OCI-LY3 (cell line): Measurements from ENCODE around the gene PLA1A.
A peak's percentile ranks its signal among the peaks of the same experiment; 100 is the strongest.

Source experiments
- H2AFZ ChIP-seq: fragments of 200-600, 300-600 bp; shearing (Covaris generic); 2 replicates; pipeline ENCODE4 v1.6.0; 2014; ENCODE audit warnings: antibody characterized with exemption, low read depth, low read length
- H3K27ac ChIP-seq: fragments of 200-600, 300-600 bp; sonication (generic); 2 replicates; pipeline ENCODE4 v1.5.1; 2014; ENCODE audit warnings: mild to moderate bottlenecking, low read length, moderate library complexity, mixed read lengths
- H3K27me3 ChIP-seq: fragments of 200-600, 300-600 bp; sonication (generic); 2 replicates; pipeline ENCODE4 v1.6.1; 2014; ENCODE audit warnings: low read depth, low read length, mixed read lengths
- H3K36me3 ChIP-seq: fragments of 200-600, 300-600 bp; sonication (generic); replicated peaks from 2 replicates; pipeline ENCODE3; 2014; ENCODE audit warnings: low read depth, low read length, mixed read lengths
- H3K4me1 ChIP-seq: fragments of 300-600, 200-600 bp; sonication (generic); 2 replicates; pipeline ENCODE4 v1.6.1; 2014; ENCODE audit warnings: low read length, mixed read lengths
- H3K4me2 ChIP-seq: fragments of 200-600, 300-600 bp; sonication (generic); 2 replicates; pipeline ENCODE4 v1.6.1; 2014; ENCODE audit warnings: low read length, mixed read lengths
- H3K4me3 ChIP-seq: fragments of 300-600, 200-600 bp; sonication (generic); 2 replicates; pipeline ENCODE4 v1.5.1; 2014; ENCODE audit warnings: antibody characterized with exemption, mild to moderate bottlenecking, low read length, moderate library complexity
- H3K79me2 ChIP-seq: fragments of 300-600, 200-600 bp; shearing (Covaris generic); 2 replicates; pipeline ENCODE4 v1.6.1; 2014; ENCODE audit warnings: mild to moderate bottlenecking, low read length, mixed read lengths
- H3K9ac ChIP-seq: fragments of 300-600, 200-600 bp; shearing (Covaris generic); 2 replicates; pipeline ENCODE4 v1.6.0; 2014; ENCODE audit warnings: mild to moderate bottlenecking, low read length, moderate library complexity
- H3K9me3 ChIP-seq: fragments of 200-600, 300-600 bp; shearing (Covaris generic); 2 replicates; pipeline ENCODE4 v1.6.1; 2014; ENCODE audit warnings: low read length, mixed read lengths; ENCODE audit not compliant: insufficient read depth
- H4K20me1 ChIP-seq: fragments of 200-600, 300-600 bp; sonication (generic); 2 replicates; pipeline ENCODE4 v1.6.1; 2016; ENCODE audit warnings: low read length, mixed read lengths; ENCODE audit not compliant: insufficient read depth
- EZH2phosphoT487 ChIP-seq: fragments of 200-600 bp; shearing (Covaris generic); IDR thresholded peaks from 2 replicates; pipeline ENCODE4 v1.6.1; 2018; ENCODE audit warnings: antibody characterized with exemption, mixed run types, low read depth
- TF ChIP-seq, protein P1 (sequence below): fragments of 200-600, 300-600 bp; sonication (generic); IDR thresholded peaks from 2 replicates; pipeline ENCODE4 v1.5.1; 2014; ENCODE audit warnings: antibody characterized with exemption, low read length, low read depth

The PLA1A gene

DNA sequence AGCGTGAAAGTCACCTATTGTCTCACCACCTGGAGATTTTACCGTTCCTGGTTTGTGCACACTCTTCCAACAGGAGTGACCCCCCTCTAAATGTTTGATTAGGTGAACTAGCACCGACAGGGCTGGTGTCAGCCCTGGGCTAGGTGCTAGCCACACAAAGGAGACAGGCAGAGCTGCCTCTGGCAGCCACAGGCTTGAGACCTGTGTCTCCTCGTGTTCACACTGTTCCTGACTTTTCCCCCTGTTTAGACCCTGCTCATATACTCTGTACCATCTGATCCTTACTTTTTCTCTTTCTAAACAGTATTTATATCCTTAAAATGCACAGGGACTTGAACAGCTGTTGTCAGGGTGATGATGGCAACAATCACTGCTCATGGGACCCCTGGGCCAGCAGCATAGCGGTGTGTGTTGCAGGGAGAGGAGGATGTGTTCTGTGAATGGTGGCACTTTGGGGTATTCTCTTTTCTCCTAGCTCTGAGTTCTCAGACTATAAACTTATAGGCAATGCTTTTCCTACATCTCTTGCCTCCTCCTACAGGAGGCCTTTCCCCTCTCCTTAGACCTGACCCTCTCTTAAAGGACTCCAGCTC is 43.8 kb upstream of the PLA1A start:
- Histone ChIP-seq H3K9me3 (no peaks in the 10 kb centered on the region), H3K27me3 (no peaks in the 10 kb centered on the region), H3K4me1 (peaks cover 90% of the 10 kb centered on the region), H3K4me2 (peak overlapping the region; percentile 93), H3K9ac (peak overlapping the region; percentile 96), H3K36me3 (peaks cover 72% of the 10 kb centered on the region), H3K4me3 (peak overlapping the region; percentile 80), H2AFZ (no peak overlapping the region), H3K79me2 (peaks cover 100% of the 10 kb centered on the region), H3K27ac (peak overlapping the region; percentile 94), H4K20me1 (no peaks in the 10 kb centered on the region)
- TF ChIP-seq, protein P1, sequence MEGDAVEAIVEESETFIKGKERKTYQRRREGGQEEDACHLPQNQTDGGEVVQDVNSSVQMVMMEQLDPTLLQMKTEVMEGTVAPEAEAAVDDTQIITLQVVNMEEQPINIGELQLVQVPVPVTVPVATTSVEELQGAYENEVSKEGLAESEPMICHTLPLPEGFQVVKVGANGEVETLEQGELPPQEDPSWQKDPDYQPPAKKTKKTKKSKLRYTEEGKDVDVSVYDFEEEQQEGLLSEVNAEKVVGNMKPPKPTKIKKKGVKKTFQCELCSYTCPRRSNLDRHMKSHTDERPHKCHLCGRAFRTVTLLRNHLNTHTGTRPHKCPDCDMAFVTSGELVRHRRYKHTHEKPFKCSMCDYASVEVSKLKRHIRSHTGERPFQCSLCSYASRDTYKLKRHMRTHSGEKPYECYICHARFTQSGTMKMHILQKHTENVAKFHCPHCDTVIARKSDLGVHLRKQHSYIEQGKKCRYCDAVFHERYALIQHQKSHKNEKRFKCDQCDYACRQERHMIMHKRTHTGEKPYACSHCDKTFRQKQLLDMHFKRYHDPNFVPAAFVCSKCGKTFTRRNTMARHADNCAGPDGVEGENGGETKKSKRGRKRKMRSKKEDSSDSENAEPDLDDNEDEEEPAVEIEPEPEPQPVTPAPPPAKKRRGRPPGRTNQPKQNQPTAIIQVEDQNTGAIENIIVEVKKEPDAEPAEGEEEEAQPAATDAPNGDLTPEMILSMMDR = no peak
- no peak for TF ChIP-seq EZH2phosphoT487

DNA sequence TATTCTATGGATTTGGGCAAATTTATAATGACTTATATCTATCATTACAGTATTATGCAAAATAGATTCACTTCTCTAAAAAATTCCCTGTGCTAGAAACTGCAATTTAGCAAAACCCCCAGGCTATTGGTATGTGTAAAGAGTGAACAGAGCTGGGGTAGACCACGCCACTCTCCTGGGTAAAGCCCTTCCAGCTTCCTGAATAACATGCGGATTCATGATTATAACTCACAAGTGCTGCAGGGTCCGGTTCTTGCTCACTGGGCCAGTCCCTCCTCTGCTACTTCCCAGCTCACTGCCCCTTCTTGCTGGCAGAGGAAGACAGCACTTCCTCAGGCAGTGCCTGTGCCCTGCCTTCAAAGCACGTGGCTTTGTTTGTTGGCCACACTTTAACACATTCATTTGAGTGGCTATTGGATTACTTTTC is 42.4 kb upstream of the PLA1A start:
- H3K79me2 ChIP-seq = peaks cover 99% of the 10 kb centered on the region
- H3K27me3 ChIP-seq = no peaks in the 10 kb centered on the region

DNA sequence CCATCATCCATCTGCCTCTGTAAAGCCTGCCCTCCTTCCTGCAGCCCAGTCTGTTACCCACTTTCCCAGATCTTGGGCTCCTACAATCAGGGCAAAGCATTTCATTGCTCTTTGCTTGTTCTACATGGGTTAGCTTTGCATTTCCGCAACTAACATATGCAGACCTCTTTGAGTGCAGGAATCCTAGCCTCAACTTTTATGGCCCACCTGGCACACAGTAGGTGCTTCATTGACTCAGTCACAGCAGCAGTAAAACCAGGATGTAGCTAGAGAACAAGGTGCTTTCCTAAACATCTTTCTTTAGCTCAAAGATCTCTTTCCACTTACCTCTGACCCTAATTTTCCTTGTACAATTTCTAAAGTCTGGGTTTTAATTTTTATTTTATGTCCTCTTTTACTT is 41.8 kb upstream of the PLA1A start:
- Histone ChIP-seq H3K79me2 (peaks cover 97% of the 10 kb centered on the region), H3K27me3 (no peaks in the 10 kb centered on the region), H3K9ac (peak overlapping the region; percentile 96), H3K9me3 (no peaks in the 10 kb centered on the region), H2AFZ (no peak overlapping the region), H3K27ac (peak overlapping the region; percentile 94), H3K4me2 (peak overlapping the region; percentile 93), H3K4me3 (peak overlapping the region; percentile 80), H3K36me3 (peaks cover 61% of the 10 kb centered on the region), H3K4me1 (peaks cover 82% of the 10 kb centered on the region), H4K20me1 (no peaks in the 10 kb centered on the region)
- no peak for TF ChIP-seq EZH2phosphoT487
- TF ChIP-seq, protein P1 = no peak

More for the DNA sequence above, 42.4 kb upstream of the PLA1A start:
- no peaks in the 10 kb centered on the region for H3K9me3 ChIP-seq
- H3K4me3 ChIP-seq = peak overlapping the region; percentile 80
- no peak overlapping the region for H2AFZ ChIP-seq
- TF ChIP-seq EZH2phosphoT487 = no peak
- TF ChIP-seq, protein P1 = no peak
- H3K4me2 ChIP-seq = peak overlapping the region; percentile 93
- peak overlapping the region; percentile 94 for H3K27ac ChIP-seq
- H3K36me3 ChIP-seq = peaks cover 62% of the 10 kb centered on the region
- no peaks in the 10 kb centered on the region for H4K20me1 ChIP-seq
- peaks cover 83% of the 10 kb centered on the region for H3K4me1 ChIP-seq
- peak overlapping the region; percentile 96 for H3K9ac ChIP-seq

DNA sequence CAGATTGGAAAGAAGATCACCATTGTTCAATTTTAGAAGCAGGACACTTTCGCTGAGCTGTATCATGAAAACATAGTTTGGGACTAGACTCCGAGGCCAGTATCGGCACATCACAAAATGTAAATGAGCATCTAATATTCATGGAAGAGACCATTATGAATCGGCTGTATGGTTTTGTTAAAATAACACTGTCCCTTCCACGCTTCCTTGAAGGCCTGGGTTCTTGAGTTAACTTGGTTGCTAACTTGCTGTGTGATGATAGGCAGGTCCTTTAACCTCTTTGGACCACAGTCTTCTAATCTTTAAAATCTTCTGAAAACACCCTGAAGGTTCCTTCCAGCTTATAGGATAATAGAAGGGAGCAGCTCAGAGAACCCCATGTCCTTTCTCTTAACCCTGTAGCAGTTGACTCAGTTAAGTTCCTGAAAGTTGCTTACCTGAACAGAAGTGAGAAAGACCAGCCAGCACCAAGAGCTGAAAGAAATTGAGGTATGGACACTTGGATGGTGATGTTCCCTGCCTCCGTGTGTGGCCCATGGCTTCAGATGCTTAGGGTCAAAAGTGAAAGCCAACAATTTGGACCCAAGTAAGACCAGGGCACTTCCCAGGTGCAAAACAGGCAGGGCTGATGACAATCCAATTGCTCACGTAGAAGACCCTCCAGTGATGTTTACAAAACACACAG is 40.4 kb upstream of the PLA1A start:
- no peak overlapping the region for H2AFZ ChIP-seq
- H3K4me2 ChIP-seq = peak overlapping the region; percentile 93
- H3K36me3 ChIP-seq = peaks cover 49% of the 10 kb centered on the region
- peaks cover 79% of the 10 kb centered on the region for H3K4me1 ChIP-seq
- peak overlapping the region; percentile 96 for H3K9ac ChIP-seq
- H3K27me3 ChIP-seq = no peaks in the 10 kb centered on the region
- peak overlapping the region; percentile 80 for H3K4me3 ChIP-seq
- H3K79me2 ChIP-seq = peaks cover 96% of the 10 kb centered on the region
- H3K9me3 ChIP-seq = no peaks in the 10 kb centered on the region
- H3K27ac ChIP-seq = peak overlapping the region; percentile 94
- no peaks in the 10 kb centered on the region for H4K20me1 ChIP-seq
- TF ChIP-seq EZH2phosphoT487 = no peak
